WTC11 (cell line): ENCODE data around the gene TAS2R10. TPM values are rescaled to one million over a fixed set of nuclear protein-coding genes. Genes with fewer than 3 reads are reported as not detected.

Source experiments
- ATAC-seq: fragments of 200-7000 bp; cut with Tn5 transposase; 2 replicates; pipeline ENCODE4 v1.10.0; 2021; ENCODE audit warnings: mild to moderate bottlenecking, moderate library complexity
- CTCF ChIA-PET: fragments of 300-600 bp; sonication (Branson Sonifier 250); formaldehyde crosslinking; loops from one replicate; lab custom pipeline; 2021; ENCODE audit warnings: antibody characterized with exemption; lab: Charles Lee
- POLR2A ChIA-PET: fragments of 350-600 bp; sonication (Branson Sonifier 250); formaldehyde crosslinking; loops from one replicate; lab custom pipeline; 2021; ENCODE audit warnings: antibody characterized with exemption; lab: Charles Lee
- DNase-seq: peaks from one replicate; pipeline ENCODE4 v3.0.0; 2021; ENCODE audit warnings: low spot score
- H3K27ac Mint-ChIP-seq: 2 replicates; pipeline ENCODE4 v1.8.0; 2021; ENCODE audit warnings: mixed read lengths
- H3K27me3 Mint-ChIP-seq: 2 replicates; pipeline ENCODE4 v1.8.0; 2021; ENCODE audit warnings: low read depth, mild to moderate bottlenecking, moderate library complexity, mixed read lengths
- H3K36me3 Mint-ChIP-seq: 2 replicates; pipeline ENCODE4 v1.8.0; 2021; ENCODE audit warnings: mixed read lengths
- H3K4me1 Mint-ChIP-seq: 2 replicates; pipeline ENCODE4 v1.8.0; 2022; ENCODE audit warnings: mixed read lengths
- H3K4me3 Mint-ChIP-seq: 2 replicates; pipeline ENCODE4 v1.8.0; 2021; ENCODE audit warnings: mild to moderate bottlenecking, moderate library complexity, mixed read lengths
- H3K9me3 Mint-ChIP-seq: 2 replicates; pipeline ENCODE4 v1.8.0; 2021; ENCODE audit warnings: mixed read lengths
- CBFB ChIP-seq: sonication (generic); formaldehyde crosslinking; IDR thresholded peaks from 2 replicates; pipeline ENCODE4 v1.8.1; 2022; ENCODE audit warnings: mild to moderate bottlenecking, low read depth, missing genetic modification reagents
- ESRRA ChIP-seq: sonication (generic); formaldehyde crosslinking; IDR thresholded peaks from 2 replicates; pipeline ENCODE4 v1.8.1; 2022; ENCODE audit warnings: mild to moderate bottlenecking, missing genetic modification reagents, borderline replicate concordance
- HMGA2 ChIP-seq: fragments of 250-450 bp; sonication (Bioruptor Pico); IDR thresholded peaks from 2 replicates; pipeline ENCODE4 v1.4.0; 2021; ENCODE audit warnings: mild to moderate bottlenecking, moderate library complexity
- NFE2L1 ChIP-seq: sonication (generic); formaldehyde crosslinking; IDR thresholded peaks from 2 replicates; pipeline ENCODE4 v1.8.1; 2023; ENCODE audit warnings: missing genetic modification reagents
- NR1H2 ChIP-seq: sonication (generic); formaldehyde crosslinking; IDR thresholded peaks from 2 replicates; pipeline ENCODE4 v1.9.0; 2021; ENCODE audit warnings: mild to moderate bottlenecking, moderate library complexity, missing genetic modification reagents
- NR3C1 ChIP-seq: sonication (generic); formaldehyde crosslinking; conservative IDR thresholded peaks from 2 replicates; pipeline ENCODE4 v1.8.1; 2023; ENCODE audit warnings: low read depth, mild to moderate bottlenecking, missing genetic modification reagents
- RORB ChIP-seq: fragments of 250-450 bp; sonication (Bioruptor Pico); IDR thresholded peaks from 2 replicates; pipeline ENCODE4 v1.9.0; 2021; ENCODE audit warnings: mild to moderate bottlenecking
- ZBTB21 ChIP-seq: sonication (generic); formaldehyde crosslinking; IDR thresholded peaks from 2 replicates; pipeline ENCODE4 v1.8.1; 2023; ENCODE audit warnings: mild to moderate bottlenecking, missing genetic modification reagents, borderline replicate concordance
- ZNF232 ChIP-seq: sonication (generic); formaldehyde crosslinking; IDR thresholded peaks from 2 replicates; pipeline ENCODE4 v1.8.0; 2022; ENCODE audit warnings: mild to moderate bottlenecking, missing genetic modification reagents
- ZNF423 ChIP-seq: fragments of 250-450 bp; sonication (Bioruptor Pico); IDR thresholded peaks from 2 replicates; pipeline ENCODE4 v2.1.2; 2022; ENCODE audit warnings: mild to moderate bottlenecking, moderate library complexity
- total RNA-seq: library from RNA; stranded (reverse); gene quantifications from 3 replicates; pipeline ENCODE4 v1.2.3, GENCODE V29; 2021
- TF ChIP-seq, protein P1 (sequence below): fragments of 250-450 bp; sonication (Bioruptor Pico); IDR thresholded peaks from 2 replicates; pipeline ENCODE4 v1.9.0; 2021; ENCODE audit warnings: moderate library complexity, mild to moderate bottlenecking, inconsistent platforms, borderline replicate concordance
- TF ChIP-seq, protein P2 (sequence below): sonication (generic); formaldehyde crosslinking; IDR thresholded peaks from 2 replicates; pipeline ENCODE4 v1.8.1; 2022; ENCODE audit warnings: missing genetic modification reagents, borderline replicate concordance
- TF ChIP-seq, protein P3 (sequence below): sonication (generic); formaldehyde crosslinking; IDR thresholded peaks from 2 replicates; pipeline ENCODE4 v1.8.1; 2023; ENCODE audit warnings: mild to moderate bottlenecking, missing genetic modification reagents, moderate library complexity
- TF ChIP-seq, protein P4 (sequence below): sonication (generic); formaldehyde crosslinking; IDR thresholded peaks from 2 replicates; pipeline ENCODE4 v1.8.1; 2023; ENCODE audit warnings: mild to moderate bottlenecking, missing genetic modification reagents, moderate library complexity
- TF ChIP-seq, protein P5 (sequence below): fragments of 250-450 bp; sonication (Bioruptor Pico); IDR thresholded peaks from 2 replicates; pipeline ENCODE4 v1.9.0; 2021; ENCODE audit warnings: mild to moderate bottlenecking, borderline replicate concordance
- TF ChIP-seq, protein P6 (sequence below): sonication (generic); formaldehyde crosslinking; IDR thresholded peaks from 2 replicates; pipeline ENCODE4 v1.8.0; 2022; ENCODE audit warnings: mild to moderate bottlenecking, missing genetic modification reagents
- TF ChIP-seq, protein P7 (sequence below): sonication (generic); formaldehyde crosslinking; IDR thresholded peaks from 2 replicates; pipeline ENCODE4 v1.8.1; 2023; ENCODE audit warnings: mild to moderate bottlenecking, missing genetic modification reagents

The TAS2R10 gene
- total RNA-seq, 1 experiment from 2014 or later: not detected

DNA sequence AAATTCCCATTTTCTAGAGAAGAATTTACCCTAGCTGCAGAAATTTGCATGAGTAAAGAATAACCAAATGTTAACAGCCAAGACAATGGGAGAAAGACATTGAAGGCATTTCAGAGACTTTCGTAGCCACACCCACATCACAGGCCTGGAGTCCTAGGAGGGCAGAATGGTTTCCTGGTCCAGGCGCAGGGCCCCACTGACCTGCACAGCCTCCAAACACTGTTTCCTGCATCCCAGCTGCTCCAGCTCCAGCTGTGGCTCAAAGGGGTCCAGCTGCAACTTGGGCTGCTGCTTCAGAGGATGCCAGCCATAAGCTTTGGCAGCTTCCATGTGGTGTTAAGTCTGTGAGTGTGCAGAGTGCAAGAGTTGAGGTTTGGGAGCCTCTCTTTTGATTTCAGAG, 29.6 kb upstream of the TAS2R10 start (continued):
- TF ChIP-seq, protein P1, sequence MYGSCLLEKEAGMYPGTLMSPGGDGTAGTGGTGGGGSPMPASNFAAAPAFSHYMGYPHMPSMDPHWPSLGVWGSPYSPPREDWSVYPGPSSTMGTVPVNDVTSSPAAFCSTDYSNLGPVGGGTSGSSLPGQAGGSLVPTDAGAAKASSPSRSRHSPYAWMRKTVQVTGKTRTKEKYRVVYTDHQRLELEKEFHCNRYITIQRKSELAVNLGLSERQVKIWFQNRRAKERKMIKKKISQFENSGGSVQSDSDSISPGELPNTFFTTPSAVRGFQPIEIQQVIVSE (CRISPR knock-in tag): no peak

DNA sequence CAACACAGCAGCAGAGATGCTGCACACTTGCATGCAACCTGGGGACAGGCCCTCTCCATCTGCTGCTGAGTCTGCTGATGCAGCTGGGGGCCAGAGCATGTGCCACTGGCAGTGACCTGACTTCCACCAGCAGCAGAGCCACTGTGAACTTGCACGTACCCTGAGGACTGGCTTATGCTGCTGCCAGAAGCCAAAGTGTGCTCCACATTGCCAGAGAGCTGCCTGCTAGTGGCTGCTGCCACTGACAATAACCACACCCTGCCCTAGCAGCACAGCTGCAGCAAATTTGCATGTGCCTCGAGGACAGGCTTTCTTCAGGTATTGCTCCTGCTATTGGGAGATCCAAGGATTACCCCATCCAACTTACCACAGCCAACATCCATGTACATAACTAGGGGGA, 27.6 kb upstream of the TAS2R10 start:
- ATAC-seq (no peak), DNase-seq (no peak)
- H3K9me3 Mint-ChIP-seq: peaks cover 37% of the 10 kb centered on the region
- H3K36me3 Mint-ChIP-seq: peaks cover 42% of the 10 kb centered on the region
- no peak for TF ChIP-seq RORB (CRISPR knock-in tag)
- TF ChIP-seq, protein P2, sequence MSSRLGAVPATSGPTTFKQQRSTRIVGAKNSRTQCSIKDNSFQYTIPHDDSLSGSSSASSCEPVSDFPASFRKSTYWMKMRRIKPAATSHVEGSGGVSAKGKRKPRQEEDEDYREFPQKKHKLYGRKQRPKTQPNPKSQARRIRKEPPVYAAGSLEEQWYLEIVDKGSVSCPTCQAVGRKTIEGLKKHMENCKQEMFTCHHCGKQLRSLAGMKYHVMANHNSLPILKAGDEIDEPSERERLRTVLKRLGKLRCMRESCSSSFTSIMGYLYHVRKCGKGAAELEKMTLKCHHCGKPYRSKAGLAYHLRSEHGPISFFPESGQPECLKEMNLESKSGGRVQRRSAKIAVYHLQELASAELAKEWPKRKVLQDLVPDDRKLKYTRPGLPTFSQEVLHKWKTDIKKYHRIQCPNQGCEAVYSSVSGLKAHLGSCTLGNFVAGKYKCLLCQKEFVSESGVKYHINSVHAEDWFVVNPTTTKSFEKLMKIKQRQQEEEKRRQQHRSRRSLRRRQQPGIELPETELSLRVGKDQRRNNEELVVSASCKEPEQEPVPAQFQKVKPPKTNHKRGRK (CRISPR knock-in tag): no peak
- TF ChIP-seq, protein P3, sequence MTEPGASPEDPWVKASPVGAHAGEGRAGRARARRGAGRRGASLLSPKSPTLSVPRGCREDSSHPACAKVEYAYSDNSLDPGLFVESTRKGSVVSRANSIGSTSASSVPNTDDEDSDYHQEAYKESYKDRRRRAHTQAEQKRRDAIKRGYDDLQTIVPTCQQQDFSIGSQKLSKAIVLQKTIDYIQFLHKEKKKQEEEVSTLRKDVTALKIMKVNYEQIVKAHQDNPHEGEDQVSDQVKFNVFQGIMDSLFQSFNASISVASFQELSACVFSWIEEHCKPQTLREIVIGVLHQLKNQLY (CRISPR knock-in tag): no peak
- TF ChIP-seq, protein P4, sequence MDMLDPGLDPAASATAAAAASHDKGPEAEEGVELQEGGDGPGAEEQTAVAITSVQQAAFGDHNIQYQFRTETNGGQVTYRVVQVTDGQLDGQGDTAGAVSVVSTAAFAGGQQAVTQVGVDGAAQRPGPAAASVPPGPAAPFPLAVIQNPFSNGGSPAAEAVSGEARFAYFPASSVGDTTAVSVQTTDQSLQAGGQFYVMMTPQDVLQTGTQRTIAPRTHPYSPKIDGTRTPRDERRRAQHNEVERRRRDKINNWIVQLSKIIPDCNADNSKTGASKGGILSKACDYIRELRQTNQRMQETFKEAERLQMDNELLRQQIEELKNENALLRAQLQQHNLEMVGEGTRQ (CRISPR knock-in tag): no peak
- no peak for TF ChIP-seq ZNF423
- TF ChIP-seq, protein P5, sequence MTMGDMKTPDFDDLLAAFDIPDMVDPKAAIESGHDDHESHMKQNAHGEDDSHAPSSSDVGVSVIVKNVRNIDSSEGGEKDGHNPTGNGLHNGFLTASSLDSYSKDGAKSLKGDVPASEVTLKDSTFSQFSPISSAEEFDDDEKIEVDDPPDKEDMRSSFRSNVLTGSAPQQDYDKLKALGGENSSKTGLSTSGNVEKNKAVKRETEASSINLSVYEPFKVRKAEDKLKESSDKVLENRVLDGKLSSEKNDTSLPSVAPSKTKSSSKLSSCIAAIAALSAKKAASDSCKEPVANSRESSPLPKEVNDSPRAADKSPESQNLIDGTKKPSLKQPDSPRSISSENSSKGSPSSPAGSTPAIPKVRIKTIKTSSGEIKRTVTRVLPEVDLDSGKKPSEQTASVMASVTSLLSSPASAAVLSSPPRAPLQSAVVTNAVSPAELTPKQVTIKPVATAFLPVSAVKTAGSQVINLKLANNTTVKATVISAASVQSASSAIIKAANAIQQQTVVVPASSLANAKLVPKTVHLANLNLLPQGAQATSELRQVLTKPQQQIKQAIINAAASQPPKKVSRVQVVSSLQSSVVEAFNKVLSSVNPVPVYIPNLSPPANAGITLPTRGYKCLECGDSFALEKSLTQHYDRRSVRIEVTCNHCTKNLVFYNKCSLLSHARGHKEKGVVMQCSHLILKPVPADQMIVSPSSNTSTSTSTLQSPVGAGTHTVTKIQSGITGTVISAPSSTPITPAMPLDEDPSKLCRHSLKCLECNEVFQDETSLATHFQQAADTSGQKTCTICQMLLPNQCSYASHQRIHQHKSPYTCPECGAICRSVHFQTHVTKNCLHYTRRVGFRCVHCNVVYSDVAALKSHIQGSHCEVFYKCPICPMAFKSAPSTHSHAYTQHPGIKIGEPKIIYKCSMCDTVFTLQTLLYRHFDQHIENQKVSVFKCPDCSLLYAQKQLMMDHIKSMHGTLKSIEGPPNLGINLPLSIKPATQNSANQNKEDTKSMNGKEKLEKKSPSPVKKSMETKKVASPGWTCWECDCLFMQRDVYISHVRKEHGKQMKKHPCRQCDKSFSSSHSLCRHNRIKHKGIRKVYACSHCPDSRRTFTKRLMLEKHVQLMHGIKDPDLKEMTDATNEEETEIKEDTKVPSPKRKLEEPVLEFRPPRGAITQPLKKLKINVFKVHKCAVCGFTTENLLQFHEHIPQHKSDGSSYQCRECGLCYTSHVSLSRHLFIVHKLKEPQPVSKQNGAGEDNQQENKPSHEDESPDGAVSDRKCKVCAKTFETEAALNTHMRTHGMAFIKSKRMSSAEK (CRISPR knock-in tag): no peak
- no peak for TF ChIP-seq ESRRA (CRISPR knock-in tag)
- TF ChIP-seq, protein P6, sequence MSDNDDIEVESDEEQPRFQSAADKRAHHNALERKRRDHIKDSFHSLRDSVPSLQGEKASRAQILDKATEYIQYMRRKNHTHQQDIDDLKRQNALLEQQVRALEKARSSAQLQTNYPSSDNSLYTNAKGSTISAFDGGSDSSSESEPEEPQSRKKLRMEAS (CRISPR knock-in tag): no peak
- TF ChIP-seq, protein P7, sequence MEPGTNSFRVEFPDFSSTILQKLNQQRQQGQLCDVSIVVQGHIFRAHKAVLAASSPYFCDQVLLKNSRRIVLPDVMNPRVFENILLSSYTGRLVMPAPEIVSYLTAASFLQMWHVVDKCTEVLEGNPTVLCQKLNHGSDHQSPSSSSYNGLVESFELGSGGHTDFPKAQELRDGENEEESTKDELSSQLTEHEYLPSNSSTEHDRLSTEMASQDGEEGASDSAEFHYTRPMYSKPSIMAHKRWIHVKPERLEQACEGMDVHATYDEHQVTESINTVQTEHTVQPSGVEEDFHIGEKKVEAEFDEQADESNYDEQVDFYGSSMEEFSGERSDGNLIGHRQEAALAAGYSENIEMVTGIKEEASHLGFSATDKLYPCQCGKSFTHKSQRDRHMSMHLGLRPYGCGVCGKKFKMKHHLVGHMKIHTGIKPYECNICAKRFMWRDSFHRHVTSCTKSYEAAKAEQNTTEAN (CRISPR knock-in tag): no peak
- TF ChIP-seq ZNF232 (CRISPR knock-in tag): no peak
- TF ChIP-seq, protein P1 (CRISPR knock-in tag): no peak
- TF ChIP-seq NR3C1: no peak
- TF ChIP-seq NFE2L1: no peak
- no peak for TF ChIP-seq HMGA2
- no peak for TF ChIP-seq CBFB (CRISPR knock-in tag)
- TF ChIP-seq NR1H2: no peak
- TF ChIP-seq ZBTB21 (CRISPR knock-in tag): no peak
- ChIA-PET CTCF (interaction anchor here (1.6 kb wide), 1 partner anchor 346 kb away, joined by 3 read pairs; no protein-coding TSS in a partner anchor), POLR2A (no interaction called here)
- H3K27ac Mint-ChIP-seq: no peak overlapping the region
- H3K27me3 Mint-ChIP-seq: peaks cover 4% of the 10 kb centered on the region; the same call in 1 of the 2 replicates
- H3K4me1 Mint-ChIP-seq: no peaks in the 10 kb centered on the region
- no peak overlapping the region for H3K4me3 Mint-ChIP-seq
